Measurements from ENCODE around the gene KMT2E.
A peak's percentile ranks its signal among the peaks of the same experiment; 100 is the strongest.

Gene KMT2E

DNA sequence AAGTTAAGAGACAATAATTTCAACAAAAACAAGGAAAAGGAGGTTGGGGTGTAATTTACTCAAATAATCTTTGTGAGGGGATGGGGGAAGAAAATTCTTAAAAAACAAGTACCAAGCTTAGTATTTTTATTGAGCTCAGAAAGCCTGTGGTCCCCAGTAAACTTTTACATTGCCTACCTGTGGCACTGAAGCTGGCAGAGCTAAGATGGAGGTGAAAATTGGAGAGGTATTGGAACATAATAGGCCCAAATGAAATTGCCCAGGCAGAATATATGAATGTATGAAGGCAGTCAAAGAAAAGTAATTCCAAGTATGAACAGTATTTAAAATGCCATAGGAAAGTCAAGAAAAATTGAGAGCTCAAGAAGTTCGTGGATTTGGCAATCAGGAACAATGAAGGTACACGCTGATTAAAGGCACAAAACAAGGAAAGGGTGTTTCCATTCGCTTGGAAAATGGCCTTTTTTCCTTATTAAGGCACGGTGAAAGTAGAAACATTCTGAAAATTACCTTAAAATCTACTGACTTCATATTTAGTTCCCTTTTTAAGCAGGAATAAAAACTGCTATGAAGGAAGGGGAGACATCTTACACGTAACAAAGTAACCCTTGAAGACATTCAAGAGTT lies 3.4 kb upstream of the KMT2E start:
- no peak for DNase-seq (ENCODE audit: low read depth)

DNA sequence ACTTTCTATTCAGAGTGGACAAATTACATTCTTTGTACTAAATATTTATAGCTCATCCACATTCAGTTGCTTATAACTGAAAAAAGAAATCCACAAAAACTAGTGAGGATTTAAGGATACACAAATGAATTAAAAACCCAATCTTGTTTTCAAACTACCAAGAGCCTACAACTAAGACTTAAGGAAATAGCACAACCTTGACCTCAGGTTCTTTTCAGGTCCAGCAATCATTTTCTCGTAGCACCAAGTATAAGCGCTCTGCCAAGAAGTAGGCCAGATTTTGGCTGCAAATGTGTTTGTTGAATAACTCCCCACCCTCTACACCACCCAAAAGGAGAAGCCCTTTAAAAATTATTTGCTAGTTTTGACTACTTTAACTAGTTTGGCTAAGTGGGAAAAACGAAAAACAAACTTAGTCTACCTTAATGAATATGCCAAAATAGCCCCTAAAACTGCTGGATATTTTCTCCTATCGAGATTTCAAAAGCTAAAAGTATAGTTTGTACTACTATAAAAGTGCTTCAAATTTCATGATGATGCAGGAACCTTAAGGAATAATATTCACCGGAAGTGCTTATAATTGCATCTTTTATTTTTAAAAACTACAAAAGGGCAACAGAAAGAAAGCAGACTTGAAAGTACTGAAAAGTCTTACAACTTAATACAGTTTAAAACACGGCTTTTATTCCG lies 2.7 kb upstream of the KMT2E start:
- no peak for DNase-seq (ENCODE audit: low read depth)

DNA sequence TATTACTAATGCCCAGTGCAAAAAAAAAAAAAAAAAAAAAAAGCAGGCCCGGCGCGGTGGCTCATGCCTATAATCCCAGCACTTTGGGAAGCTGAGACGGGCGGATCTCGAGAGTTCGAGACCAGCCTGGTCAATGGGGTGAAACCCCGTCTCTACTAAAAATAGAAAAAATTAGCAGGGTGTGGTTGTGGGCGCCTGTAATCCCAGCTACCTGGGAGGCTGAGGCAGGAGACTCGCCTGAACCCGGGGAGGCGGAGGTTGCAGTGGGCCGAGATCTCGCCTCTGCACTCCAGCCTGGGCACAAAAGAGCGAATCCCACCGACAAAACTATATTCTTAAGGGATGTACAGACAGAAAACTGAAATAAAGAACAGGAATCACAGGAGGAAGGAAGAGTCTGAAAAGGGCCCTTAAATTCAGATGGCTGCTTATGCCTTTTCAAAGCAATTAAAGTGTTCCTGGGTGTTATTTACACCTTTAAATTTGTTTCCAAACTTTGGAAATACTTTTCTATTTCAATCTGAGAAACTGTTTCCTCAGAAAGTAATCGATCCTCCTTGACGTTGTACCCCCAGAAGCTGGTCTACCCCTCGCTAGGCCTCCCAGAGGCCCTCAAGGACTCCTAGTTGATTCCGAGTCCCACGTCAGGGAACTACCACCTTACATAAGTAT lies 2.0 kb upstream of the KMT2E start:
- no peak for DNase-seq (ENCODE audit: low read depth)

DNA sequence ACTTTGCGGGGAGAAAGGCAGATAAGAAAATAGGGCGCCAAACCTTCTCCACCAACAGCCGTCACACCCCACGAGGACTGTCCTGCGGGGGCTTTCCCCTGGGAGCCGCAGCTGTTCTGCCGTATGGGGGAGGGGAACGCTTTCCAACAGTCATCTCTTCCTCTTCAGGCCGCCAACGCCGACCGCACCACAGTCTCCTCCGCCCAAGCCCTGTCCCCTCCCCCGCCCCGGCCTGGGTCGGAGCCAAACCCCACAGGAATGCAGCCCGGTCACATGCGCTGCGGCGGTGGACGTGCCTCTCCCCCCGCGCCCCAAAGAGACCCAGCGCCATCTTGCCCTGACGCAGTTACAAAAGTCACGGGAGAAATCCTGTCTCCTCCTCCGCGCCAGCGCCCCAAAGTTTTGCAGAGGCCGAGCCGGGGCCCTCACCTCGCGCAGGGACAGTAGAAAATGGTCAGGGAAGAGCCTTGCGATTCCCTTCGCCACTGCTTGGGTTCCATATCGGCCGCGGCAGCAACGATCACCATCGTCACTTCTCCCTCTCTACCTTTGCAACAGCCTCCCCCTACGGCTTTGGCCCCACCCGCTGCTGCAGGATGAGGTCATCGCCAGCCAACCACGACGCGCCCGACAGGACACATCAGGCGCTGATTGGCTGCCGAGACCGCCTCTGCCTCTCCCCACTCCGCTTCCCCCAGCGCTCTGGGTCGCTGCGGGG lies 1.3 kb upstream of the KMT2E start:
- peak; percentile 100 for DNase-seq (ENCODE audit: low read depth)

DNA sequence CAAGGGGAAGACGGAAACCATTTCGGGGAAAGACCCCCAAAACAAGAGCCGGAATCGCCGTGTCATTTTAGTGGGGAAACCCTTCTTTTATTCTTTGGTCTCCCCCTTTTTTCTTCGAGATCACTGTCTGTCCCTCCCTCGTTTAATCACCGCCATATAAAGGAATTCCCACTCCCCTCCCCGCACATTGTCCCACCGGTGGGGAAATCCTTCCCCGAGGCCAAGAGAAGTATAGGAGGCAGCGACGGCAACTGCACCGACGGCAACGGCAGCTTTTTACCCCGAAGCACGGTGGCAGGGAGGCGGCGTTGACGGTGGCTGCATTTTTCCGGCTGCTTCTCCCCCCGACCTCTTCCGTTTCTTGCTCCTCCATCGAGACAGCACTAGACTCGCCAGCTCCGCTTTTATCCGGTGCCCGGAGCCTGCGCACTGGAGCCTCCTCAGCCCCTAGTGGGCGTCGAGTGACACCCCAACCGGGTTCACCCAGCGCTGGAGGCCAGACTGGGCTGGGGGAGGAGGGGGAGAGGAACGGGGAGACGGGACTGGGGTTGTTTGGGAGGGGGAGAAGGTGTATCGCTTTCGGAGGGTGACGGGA lies 687 bp upstream of the KMT2E start:
- DNase-seq (ENCODE audit: low read depth) = peak; percentile 87

DNA sequence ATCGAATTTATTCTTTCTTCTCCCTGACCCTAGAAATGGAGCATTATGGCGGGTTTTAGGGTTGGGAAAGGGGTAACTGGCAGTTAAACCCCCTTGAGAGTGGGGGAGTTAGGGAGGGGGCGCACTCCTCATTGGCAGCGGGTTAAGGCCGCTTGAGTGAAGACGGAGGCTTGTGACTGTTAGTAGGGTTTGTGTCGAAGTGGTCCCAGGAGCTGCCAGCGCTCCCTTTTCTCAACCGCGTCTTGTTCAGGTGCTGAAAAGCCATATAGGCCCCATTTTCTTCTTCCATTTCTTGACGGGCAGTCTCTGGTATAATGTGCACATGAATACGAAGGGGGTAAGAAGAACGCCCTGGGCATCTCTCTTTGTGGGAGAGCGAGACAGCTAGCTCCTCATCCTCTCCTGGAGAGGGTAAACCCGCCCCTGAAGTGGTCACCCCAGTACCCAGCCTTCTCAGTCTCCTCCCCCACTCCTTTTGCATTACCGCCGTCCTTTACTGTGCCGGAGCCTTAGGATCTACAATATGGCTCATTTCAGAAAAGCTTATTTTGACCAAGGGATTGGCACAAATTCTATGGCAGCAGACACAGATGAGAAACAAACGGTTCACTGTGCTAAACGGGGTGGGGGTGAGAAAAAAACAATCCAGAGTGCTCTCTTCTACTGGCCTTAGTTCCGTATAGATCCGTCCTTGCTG lies 836 bp downstream of the KMT2E start:
- DNase-seq (ENCODE audit: low read depth) = peak; percentile 32

DNA sequence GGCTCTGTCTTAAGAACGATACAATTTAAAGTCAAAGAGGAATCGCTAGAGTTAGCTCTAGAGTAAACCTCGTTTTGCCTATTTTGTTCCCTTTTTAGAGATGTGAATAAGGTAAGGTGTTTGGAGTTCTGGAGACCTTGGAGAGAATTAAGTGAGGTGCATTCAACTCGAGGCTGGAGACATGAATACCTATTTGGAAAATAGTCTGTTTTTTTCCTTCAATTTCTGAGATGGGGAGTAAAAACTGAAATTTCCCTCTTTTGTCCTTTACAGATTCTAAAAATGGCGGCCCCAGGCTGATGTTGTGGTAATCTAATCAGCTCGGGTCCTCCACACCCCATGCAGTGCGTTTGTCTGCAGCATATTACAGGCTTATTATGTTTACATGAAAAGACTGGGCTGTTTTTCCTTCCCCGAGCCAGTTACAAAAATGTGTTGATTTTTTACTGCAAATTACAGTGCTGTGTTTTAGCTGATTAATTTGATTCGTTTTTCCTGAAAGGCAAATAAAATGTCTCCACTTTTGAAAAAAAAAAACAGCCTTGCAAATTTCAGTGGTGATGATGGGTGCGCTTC lies 1.5 kb downstream of the KMT2E start:
- peak; percentile 15 for DNase-seq (ENCODE audit: low read depth)

DNA sequence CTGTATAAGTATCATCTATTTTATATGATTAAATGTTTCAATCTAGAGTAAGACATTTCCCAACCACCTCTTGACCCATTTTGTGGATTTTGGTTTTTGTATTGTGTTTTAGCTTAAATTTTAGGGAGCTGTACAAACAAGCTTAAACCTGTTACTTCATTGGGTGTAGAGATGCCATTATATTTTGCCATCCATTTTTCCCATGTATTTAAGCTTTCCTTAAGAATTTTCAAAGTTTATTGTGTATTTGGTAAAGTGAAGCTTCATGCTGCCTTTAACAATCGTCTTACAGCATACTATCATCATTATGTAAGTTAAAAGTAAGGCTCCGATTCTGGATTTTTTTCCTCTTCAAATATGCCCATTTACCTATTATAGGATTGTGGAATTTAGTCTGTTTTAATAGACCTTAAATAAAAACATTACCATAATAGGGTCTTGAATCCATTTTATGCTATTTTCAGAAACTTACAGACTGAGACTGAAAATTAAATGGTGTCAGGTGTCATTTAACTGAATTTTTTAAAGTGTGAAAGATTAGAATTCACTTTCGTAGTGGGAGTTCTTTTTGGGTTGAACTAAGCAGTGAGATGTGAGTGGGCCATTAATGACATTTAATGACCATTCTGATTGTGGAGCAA lies 2.2 kb downstream of the KMT2E start:
- no peak for DNase-seq (ENCODE audit: low read depth)

DNA sequence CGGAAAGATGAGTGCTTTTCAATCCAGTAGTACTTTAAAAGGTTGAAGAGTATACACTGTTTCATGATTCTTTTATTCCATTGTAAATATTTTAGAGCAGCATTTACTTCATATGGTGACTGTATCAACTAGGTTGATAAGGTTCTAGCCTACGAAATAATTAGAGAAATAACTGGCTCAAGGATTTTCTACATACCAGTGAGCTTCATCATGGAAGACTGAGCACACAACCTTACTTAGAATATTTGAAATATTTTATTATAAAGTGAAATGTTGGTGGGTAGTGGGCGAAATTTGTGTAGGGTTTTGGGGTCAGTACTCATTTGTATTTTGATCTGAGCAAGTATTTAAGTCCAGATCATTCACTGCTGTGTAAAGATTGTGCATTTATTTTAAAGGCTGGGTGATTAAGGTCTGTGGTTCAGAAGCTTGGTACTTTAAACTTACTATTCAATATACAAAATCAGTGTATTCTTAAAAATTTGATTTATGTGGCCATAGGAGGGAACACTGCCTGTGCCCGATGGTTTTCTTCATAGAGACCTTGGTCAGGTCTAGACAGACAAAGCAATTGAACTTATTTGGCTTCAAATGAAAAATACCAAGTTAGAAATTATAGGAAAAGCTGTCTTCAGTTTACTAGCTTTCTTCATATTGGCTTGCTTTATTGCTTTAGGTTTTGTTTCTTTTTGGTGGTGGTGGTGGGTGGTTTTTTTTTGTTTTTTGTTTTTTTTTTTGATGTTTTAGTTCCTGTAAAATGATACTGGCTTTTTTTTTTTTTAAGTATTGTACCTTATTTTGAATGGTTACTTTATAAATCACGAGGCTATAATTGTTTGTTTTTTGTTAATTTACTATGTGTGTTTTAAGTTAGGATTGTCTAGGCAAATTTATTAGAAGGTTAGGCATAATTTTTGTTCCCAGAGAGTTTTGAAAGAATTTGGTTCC lies 3.0 kb downstream of the KMT2E start:
- DNase-seq (ENCODE audit: low read depth) = no peak

DNA sequence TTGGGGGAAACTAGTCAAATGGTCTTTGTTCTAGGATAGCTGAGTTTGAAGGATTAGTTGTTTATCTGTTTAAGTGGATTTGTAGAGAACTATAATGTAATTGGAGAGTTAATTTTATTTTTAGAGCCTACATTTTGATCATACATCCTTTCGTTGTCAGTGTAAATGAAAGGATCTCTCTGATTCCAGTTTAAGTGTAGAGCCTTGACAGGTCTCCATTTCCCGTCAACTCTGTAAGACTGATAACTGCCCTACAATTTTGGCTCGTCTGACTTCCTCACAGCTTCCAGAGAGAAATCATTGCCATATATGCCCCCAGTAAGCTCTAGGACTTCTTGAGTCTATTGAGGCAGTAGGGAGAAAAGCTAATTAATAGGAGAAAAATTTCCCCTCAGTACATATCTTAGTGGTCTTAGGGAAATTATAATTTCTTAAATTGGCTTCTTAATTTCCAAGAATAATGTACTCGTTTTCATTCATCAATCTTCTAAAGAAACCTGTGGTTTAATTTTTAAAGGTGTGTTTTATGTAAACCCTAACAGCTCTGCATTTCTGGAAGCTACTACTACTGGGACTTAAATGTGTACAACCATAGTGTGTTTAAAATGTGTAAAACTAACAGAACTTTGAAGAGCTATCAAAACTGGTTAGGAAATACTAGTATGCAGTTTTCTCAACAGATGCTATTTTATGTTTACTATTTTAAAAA lies 3.8 kb downstream of the KMT2E start:
- DNase-seq (ENCODE audit: low read depth) = no peak

DNA sequence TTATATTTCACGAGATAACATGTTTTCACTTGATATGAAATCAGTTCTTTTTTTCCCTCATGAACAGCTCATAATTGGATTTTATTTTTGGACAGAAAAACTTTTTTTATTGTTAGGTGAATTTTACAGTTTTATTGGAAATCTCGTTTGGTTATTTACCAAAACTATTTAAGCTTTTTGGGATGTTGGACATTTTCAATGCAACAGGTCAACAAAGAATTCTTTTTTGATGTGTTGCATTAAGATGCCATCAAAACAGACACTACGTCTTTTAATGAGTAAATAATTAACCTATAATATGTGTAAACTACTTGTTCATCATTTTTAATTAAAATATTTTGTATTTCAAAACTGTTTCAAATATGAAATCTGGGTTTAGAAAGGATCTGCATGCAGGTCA lies 5.3 kb downstream of the KMT2E start:
- no peak for DNase-seq (ENCODE audit: low read depth)

DNA sequence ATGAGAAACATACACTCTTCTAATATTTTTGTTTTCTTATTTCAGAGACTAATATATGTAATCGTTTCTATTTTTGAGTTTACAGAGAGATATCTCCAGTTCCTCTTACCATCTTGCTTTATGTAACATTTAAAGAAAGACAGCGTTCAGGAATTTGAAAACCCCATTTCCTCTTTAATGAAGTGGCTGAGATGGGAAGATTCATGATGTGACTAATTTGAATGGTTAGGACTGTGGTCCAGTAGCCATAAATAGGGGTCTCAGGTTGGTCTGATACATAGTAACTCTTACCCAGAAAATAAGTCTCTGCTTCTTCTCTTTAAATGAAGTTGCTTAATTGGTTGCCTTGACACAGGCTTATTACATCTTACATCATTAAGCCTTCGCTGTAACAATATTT lies 6.9 kb downstream of the KMT2E start:
- no peak for DNase-seq (ENCODE audit: low read depth)

DNA sequence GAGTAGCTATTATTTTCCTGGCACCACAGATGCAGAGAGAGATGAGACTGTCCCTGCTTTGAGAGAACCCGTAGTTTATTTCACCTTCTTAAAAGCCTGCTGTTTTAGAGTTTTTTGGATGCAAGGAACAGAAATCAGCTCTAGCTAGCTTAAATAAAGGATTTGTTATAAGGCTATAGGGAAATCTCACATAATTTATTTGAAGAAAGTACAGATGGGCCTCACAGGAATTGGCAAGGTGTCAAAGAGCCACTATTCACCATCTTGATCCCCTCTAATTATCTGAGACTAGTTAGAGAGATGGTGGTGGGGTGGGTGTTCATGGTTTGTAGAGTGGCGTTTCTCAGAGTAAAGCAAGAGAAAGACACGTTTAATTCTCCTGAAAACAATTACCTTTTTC lies 7.3 kb downstream of the KMT2E start:
- DNase-seq (ENCODE audit: low read depth) = no peak

DNA sequence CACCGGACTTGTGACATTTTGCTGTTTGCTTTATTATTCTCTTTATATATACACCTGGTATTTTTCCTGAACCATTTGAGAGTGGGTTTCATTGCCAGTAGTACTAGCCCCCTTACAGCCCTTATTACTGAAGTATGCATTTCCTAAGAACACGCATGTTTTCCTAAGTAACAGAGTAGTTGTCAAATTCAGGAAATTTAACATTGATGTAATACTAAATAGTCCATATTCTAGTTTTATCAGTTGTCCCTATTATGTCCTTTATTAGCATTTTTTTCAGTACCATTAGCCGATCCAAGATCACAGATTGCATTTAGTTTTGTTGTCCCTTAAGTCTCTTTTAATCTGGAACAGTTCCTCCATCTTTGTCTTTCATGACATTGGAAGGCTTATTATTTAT lies 8.0 kb downstream of the KMT2E start:
- no peak for DNase-seq (ENCODE audit: low read depth)

DNA sequence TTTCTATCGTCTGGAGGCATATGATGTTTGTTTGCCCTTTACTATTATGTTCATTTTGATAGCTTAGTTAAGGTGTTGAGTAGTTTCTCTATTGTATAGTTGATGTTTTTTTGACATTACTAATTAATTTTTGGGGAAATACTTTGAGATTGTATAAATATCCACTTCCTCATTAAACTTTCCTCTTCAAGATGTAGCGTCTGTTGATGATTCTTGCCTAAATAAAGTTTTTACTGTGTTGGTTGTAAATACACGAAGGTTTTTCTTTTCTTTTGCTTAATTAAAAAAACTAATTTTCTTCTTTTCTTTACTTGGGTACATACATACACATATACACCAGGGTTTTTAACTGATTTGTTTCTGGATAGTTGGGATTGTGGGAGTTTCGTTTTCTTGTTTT lies 8.5 kb downstream of the KMT2E start:
- no peak for DNase-seq (ENCODE audit: low read depth)

DNA sequence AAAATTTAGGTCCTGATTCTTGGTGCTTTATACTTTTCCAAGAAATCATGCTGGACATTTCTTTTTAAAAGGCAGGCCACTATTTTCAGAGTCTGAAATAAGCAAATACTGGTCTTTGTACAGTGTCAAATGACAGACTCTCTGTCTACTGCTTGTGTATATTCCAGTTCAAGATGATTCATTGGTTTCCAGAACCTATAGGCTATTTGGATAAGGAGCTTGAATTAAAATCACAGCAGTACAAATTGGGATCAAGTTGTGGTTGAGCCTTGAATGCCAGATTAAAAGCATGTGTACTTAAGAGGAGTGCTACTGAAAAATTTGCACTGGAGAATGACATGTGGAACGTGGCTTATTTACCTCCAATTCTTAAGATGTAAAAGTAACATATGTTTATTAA lies 10.7 kb downstream of the KMT2E start:
- DNase-seq (ENCODE audit: low read depth) = no peak

DNA sequence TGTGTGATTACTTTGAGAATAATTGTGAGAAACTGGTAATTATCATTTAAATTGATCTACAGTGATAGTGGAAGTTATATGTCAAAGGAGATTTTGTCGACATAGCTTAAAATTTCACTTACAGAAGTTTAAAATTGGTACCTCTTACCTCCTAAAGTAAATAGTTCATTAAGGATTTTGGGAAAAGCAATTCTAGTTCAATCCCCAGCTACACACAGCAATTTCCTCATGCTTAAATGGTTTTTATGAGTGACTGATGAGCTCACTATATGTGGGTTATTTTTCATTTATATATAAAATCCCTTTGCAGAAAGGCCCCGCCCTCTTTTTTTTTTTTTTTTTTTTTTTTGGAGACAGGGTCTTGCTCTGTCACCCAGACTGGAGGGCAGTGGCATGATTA lies 12.7 kb downstream of the KMT2E start:
- DNase-seq (ENCODE audit: low read depth) = no peak

DNA sequence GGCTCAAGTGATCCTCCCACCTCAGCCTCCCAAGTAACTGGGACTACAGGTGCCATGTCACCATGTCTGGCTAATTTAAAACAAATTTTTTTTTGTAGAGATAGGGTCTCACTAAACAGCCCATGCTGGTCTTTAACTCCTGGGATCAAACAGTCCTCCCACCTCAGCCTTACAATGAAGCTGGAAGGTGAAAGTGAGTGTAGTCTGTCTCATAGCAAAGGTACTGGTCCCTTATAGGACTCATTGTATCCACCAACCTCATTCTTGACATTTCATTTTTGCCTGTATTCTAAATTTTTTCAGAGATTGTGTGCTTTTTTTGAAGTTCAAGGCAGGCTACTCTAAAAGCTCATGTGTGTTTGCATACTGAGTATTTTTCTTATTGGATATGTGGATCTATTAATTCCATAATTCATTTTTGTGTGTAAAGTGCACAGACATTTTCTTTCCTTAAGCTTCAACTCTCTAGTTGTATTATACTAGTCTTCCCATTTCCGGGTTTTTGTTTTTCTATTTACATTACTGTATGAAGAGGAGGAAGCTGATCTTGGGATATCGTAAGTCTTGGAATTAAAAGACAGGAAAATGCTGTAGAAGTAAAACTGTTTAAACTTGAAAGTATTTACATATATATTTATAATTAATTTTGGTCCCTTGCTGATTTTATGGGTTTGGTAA lies 13.3 kb downstream of the KMT2E start:
- no peak for DNase-seq (ENCODE audit: low read depth)

DNA sequence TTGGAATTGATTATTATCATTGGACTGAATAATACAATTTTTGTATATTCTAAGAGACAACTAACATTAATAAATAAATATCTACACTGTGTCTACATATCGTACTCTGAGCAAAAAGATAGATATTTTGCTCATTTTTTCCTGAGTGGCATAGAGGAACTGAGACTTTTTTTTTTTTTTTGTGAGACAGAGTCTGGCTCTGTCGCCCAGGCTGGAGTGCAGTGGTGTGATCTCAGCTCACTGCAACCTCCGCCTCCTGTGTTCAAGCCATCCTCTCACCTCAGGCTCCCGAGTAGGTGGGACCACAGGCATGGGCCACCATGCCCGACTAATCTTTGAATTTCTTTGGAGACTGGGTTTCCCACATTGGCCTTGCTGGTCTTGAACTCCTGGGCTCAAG lies 14.0 kb downstream of the KMT2E start:
- DNase-seq (ENCODE audit: low read depth) = no peak
